Measurements from ENCODE around the gene H2AZ2. TPM values are rescaled to one million over a fixed set of nuclear protein-coding genes. Genes with fewer than 3 reads are reported as not detected.

The H2AZ2 gene
- total RNA-seq, 1 experiment from 2014 or later, result 354 TPM

GRCh38 chr7:44791278-44792219 is 56.3 kb downstream of the H2AZ2 start:
- DNase-seq, result peak in 1 of 2 experiments; percentile 25
- BruUV-seq (replicated peaks), result no TSS peak
- H3K27me3 ChIP-seq (ENCODE audit: insufficient read depth, low read depth), result no peaks in the 10 kb centered on the region
- no peaks in the 10 kb centered on the region for H3K36me3 ChIP-seq (ENCODE audit: low read depth)
- no peak overlapping the region for H3K4me3 ChIP-seq
- H3K79me2 ChIP-seq (ENCODE audit: low read depth), result peaks cover 17% of the 10 kb centered on the region
- H3F3A ChIP-seq (ENCODE audit: insufficient read depth, low read depth), result peaks cover 46% of the 10 kb centered on the region
- ChIA-PET CTCF (interaction anchor here (0.6 kb wide), 1 partner anchor 14 kb away, joined by 5 read pairs; no protein-coding TSS in a partner anchor), POLR2A (ENCODE audit: unreplicated experiment) (interaction anchor here (0.7 kb wide), 1 partner anchor 666 kb away, joined by 8 read pairs; no protein-coding TSS in a partner anchor)
- no peak for TF ChIP-seq EZH2 (IDR thresholded peaks at IDR 0.05; ENCODE audit: low read depth)
- H3K4me2 ChIP-seq, result no peak overlapping the region
- H3K4me1 ChIP-seq (replicated peaks; ENCODE audit: insufficient read depth), result no peaks in the 10 kb centered on the region; the same call in 1 of the 2 replicates
- no peaks in the 10 kb centered on the region for H3K9me2 ChIP-seq (ENCODE audit: insufficient read depth)
- H3K9me3 ChIP-seq (ENCODE audit: insufficient read depth, low read depth), result no peaks in the 10 kb centered on the region
- intact Hi-C loops (cut with micrococcal nuclease; ENCODE audit: unreplicated experiment), result loop anchor here (10.0 kb wide), 1 partner anchor 107 kb away; no protein-coding TSS in a partner anchor
- no peaks in the 10 kb centered on the region for H4K20me1 ChIP-seq (ENCODE audit: insufficient read depth)
- H3K27ac ChIP-seq, result no peak overlapping the region
- H2AFZ ChIP-seq, result no peak overlapping the region

DNA sequence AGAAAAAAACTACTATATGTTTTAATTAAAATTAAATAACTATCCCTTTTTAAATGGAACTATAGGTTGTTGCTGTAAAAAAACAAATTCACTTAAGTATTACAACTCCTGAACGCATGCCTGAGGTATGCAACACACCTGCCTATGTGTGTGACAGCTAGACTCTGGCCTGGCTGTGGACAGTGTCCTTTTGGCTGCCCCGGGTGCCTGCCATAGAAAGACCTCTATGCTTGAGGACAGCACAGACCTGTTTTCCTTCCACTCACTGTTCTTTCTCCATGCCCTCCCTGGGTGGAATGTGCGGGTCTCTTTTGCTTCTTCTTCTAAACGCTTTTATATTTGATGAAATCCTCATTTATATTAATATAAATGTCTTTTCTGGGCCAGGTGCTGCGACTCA is 57.9 kb downstream of the H2AZ2 start:
- no peak for DNase-seq
- no peaks in the 10 kb centered on the region; the same call in 1 of the 2 replicates for H3K4me1 ChIP-seq (replicated peaks; ENCODE audit: insufficient read depth)
- BruUV-seq (replicated peaks), result no TSS peak
- H3K9me2 ChIP-seq (ENCODE audit: insufficient read depth), result no peaks in the 10 kb centered on the region
- no peak overlapping the region for H3K4me2 ChIP-seq
- no peak overlapping the region for H3K4me3 ChIP-seq
- no peaks in the 10 kb centered on the region for H3K27me3 ChIP-seq (ENCODE audit: insufficient read depth, low read depth)
- H4K20me1 ChIP-seq (ENCODE audit: insufficient read depth), result no peaks in the 10 kb centered on the region
- no peak for TF ChIP-seq EZH2 (IDR thresholded peaks at IDR 0.05; ENCODE audit: low read depth)
- TF ChIP-seq, protein P1, sequence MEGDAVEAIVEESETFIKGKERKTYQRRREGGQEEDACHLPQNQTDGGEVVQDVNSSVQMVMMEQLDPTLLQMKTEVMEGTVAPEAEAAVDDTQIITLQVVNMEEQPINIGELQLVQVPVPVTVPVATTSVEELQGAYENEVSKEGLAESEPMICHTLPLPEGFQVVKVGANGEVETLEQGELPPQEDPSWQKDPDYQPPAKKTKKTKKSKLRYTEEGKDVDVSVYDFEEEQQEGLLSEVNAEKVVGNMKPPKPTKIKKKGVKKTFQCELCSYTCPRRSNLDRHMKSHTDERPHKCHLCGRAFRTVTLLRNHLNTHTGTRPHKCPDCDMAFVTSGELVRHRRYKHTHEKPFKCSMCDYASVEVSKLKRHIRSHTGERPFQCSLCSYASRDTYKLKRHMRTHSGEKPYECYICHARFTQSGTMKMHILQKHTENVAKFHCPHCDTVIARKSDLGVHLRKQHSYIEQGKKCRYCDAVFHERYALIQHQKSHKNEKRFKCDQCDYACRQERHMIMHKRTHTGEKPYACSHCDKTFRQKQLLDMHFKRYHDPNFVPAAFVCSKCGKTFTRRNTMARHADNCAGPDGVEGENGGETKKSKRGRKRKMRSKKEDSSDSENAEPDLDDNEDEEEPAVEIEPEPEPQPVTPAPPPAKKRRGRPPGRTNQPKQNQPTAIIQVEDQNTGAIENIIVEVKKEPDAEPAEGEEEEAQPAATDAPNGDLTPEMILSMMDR (conservative IDR thresholded peaks at IDR 0.05), result no peak
- no peaks in the 10 kb centered on the region for H3K9me3 ChIP-seq (ENCODE audit: insufficient read depth, low read depth)
- intact Hi-C loops (cut with micrococcal nuclease; ENCODE audit: unreplicated experiment), result loop anchor here (10.0 kb wide), 1 partner anchor 105 kb away; no protein-coding TSS in a partner anchor
- peaks cover 5% of the 10 kb centered on the region for H3K79me2 ChIP-seq (ENCODE audit: low read depth)
- H2AFZ ChIP-seq, result no peak overlapping the region
- H3K36me3 ChIP-seq (ENCODE audit: low read depth), result no peaks in the 10 kb centered on the region
- peaks cover 36% of the 10 kb centered on the region for H3F3A ChIP-seq (ENCODE audit: insufficient read depth, low read depth)
- no peak overlapping the region for H3K27ac ChIP-seq
- CTCF ChIA-PET, result interaction anchor here (0.7 kb wide), 1 partner anchor 273 kb away, joined by 3 read pairs; no protein-coding TSS in a partner anchor
- POLR2A ChIA-PET (ENCODE audit: unreplicated experiment), result interaction anchor here (0.6 kb wide), 1 partner anchor 216 kb away, joined by 14 read pairs; the partner anchor contains the start of gene DDX56

GRCh38 chr7:44787762-44788161 is 60.1 kb downstream of the H2AZ2 start:
- POLR2A ChIA-PET (ENCODE audit: unreplicated experiment), result no interaction called here
- Histone ChIP-seq H3K27me3 (ENCODE audit: insufficient read depth, low read depth) (no peaks in the 10 kb centered on the region), H3K27ac (no peak overlapping the region), H3K9me3 (ENCODE audit: insufficient read depth, low read depth) (peaks cover 10% of the 10 kb centered on the region; the same call in 1 of the 2 replicates), H3K9me2 (ENCODE audit: insufficient read depth) (no peaks in the 10 kb centered on the region), H4K20me1 (ENCODE audit: insufficient read depth) (no peaks in the 10 kb centered on the region), H3K4me3 (no peak overlapping the region), H3K79me2 (ENCODE audit: low read depth) (no peaks in the 10 kb centered on the region), H2AFZ (no peak overlapping the region), H3F3A (ENCODE audit: insufficient read depth, low read depth) (peaks cover 21% of the 10 kb centered on the region), H3K4me1 (replicated peaks; ENCODE audit: insufficient read depth) (no peaks in the 10 kb centered on the region), H3K36me3 (ENCODE audit: low read depth) (no peaks in the 10 kb centered on the region), H3K4me2 (no peak overlapping the region)
- intact Hi-C loops (cut with micrococcal nuclease; ENCODE audit: unreplicated experiment), result no loop called here
- TF ChIP-seq, protein P1 (conservative IDR thresholded peaks at IDR 0.05), result no peak
- no peak for TF ChIP-seq EZH2 (IDR thresholded peaks at IDR 0.05; ENCODE audit: low read depth)
- no TSS peak for BruUV-seq (replicated peaks)
- CTCF ChIA-PET, result interaction anchor here (0.6 kb wide), 1 partner anchor 167 kb away, joined by 3 read pairs; no protein-coding TSS in a partner anchor
- DNase-seq, result peak in 1 of 2 experiments; percentile 33

Data from PC-9 (cell line).